GM21381 (cell line): Measurements from ENCODE around the gene WFIKKN1.

Source experiments
- ATAC-seq: cut with Tn5 transposase; IDR thresholded peaks from one replicate; pipeline ENCODE4 v1.9.1; 2021; ENCODE audit warnings: mild to moderate bottlenecking, moderate library complexity; ENCODE audit not compliant: unreplicated experiment

WFIKKN1 gene

GRCh38 chr16:635573-636205, 4.9 kb downstream of the WFIKKN1 start:
- peak; percentile 2 for ATAC-seq

- peak; percentile 57 for ATAC-seq
These were observed 5.7 kb downstream of the WFIKKN1 start, which contains the start of gene METTL26 for GRCh38 chr16:636206-637080. Gene METTL26 (minus strand): TSS chr16:636305. CDS start chr16:636290, 15 bp downstream.

DNA sequence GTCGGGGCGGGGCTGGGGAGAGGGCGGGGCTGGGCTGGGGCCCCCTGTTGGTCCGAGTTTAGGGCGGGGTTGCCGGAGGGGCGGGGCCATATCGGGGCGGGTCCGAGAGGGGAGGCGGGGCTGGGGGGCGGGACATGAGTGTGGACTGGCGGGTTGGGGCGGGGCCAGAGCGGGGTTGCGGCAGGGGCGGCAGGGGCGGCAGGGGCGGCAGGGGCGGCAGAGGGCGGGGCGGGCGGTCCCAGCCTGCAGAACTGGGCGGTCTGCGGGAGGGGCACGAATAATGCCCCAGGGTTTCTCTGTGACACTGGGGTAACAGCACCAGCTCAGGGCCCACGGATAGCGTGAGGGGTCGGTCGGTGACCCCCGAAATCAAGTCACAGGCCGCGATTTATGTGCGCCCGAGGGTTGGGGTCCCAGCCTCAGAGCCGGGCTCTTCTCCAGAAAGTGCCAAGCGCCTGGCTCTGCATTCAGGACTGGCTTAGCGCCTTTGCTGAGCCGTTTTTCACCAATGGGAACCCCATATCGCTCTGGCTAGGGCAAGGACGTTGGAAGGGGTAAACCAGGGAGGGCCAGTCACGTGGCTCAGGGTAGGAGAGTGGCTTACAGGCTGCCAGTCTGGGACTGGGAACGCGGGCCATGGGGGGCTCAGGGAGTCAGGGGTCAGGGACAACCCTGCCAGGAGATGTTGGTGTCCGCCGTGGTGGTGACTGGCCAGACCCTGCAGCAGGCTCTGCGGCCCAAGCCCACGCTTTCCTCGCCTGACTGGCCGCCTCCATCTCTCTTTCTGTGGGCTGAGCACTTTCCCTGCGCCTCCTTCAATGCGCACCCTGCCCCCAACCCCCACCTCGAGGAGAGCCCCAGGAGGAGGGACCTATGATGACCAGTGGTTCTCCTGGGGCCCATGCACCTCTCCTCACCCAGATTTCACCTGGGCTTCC, 6.6 kb downstream of the WFIKKN1 start:
- ATAC-seq = no peak

DNA sequence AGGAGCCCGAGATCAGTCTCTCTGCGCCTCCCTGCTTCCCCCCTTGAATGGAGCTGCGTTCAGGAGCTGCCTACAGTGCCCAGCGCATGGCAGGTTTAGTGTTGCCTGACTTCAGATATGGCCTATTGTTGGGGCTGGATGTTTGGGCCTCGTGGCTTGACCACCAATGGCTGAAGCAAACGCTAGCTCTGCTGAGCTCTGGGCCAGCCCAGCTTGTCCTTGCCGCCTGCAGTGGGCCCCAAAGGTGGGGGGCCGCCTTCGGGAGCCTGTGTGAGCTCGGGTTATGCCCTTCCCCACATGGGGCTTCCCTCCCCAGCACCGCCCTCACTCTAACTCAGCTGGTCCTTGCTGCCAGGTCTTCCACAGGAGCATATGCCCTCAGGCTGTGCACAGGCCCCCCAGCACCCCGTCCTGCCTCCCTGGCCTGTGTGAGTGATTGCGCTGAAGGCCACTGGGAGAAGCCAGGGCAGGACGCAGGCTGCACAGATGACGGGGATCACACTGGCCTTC, 7.3 kb downstream of the WFIKKN1 start:
- ATAC-seq = no peak

DNA sequence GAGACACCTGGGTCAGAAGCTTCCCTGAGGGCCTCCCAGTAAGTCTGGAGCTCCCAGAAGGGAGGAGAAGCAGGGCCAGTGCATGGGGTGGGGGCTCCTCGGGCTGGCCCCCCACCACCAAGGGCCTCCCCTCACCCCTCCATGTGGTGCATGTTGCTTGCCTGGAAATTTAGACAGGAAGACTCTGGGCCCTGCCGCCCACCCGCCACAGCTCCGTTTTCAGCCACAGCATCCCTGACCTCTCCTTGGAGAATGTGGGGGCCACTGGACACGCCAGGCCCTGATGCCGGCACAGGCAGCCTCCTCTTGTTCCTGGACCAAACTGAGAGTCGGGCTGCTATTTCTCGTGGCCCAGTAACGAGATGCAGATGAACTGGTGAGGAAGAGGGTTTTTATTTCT, 8.1 kb downstream of the WFIKKN1 start:
- ATAC-seq = no peak

- no peak for ATAC-seq
These were observed 9.8 kb downstream of the WFIKKN1 start for GRCh38 chr16:640614-641013.

DNA sequence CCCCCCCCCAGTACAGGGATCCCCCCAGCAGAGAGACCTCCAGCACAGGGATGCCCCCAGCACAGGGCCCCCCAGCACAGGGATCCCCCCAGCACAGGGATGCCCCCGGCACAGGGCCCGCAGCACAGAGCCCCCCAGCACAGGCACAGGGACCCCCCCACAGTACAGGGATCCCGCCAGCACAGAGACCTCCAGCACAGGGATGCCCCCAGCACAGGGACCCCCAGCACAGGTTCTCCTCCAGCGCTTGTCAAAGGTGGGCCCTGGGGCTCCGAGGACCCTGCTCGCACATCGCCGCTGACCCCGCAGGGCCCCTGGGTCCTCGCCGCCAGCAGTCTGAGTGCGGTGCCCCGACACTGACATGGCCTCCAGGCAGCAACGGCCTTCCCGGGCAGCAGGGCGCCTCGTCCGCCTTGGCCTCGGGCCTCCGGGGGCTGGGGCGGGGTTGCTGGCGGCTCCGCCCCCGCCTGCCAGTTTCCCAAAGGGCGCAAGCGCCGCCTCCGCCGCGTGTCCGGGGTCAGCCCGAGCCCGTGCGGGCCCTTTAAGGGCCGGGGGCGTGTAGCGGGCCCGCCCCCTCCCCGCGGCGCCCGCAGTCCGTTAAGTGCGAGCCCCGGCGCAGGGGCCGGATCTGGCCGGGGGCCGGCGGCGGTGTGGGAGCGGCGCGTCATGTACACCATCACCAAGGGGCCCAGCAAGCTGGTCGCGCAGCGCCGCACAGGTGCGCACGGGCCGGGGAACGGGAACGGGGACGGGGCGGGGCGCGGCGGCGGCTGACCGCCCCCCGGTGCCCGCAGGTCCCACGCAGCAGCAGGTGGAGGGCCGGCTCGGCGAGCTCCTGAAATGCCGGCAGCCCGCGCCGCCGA, 10.8 kb downstream of the WFIKKN1 start, which contains the start of gene MCRIP2:
TSS of gene MCRIP2 (plus strand) at position 503 of the 863 bp plus-strand sequence. CDS start at position 667, 164 bp downstream.
- ATAC-seq = peak; percentile 46

- ATAC-seq = peak; percentile 46
These were observed 11.6 kb downstream of the WFIKKN1 start for GRCh38 chr16:642189-643049.

- ATAC-seq = no peak
These were observed 12.2 kb downstream of the WFIKKN1 start for GRCh38 chr16:643050-643368.

- no peak for ATAC-seq
These were observed 13.8 kb downstream of the WFIKKN1 start for GRCh38 chr16:644556-644955.

- no peak for ATAC-seq
These were observed 15.3 kb downstream of the WFIKKN1 start for GRCh38 chr16:645852-646678.

- ATAC-seq = no peak
These were observed 15.9 kb downstream of the WFIKKN1 start for GRCh38 chr16:646679-647172.

DNA sequence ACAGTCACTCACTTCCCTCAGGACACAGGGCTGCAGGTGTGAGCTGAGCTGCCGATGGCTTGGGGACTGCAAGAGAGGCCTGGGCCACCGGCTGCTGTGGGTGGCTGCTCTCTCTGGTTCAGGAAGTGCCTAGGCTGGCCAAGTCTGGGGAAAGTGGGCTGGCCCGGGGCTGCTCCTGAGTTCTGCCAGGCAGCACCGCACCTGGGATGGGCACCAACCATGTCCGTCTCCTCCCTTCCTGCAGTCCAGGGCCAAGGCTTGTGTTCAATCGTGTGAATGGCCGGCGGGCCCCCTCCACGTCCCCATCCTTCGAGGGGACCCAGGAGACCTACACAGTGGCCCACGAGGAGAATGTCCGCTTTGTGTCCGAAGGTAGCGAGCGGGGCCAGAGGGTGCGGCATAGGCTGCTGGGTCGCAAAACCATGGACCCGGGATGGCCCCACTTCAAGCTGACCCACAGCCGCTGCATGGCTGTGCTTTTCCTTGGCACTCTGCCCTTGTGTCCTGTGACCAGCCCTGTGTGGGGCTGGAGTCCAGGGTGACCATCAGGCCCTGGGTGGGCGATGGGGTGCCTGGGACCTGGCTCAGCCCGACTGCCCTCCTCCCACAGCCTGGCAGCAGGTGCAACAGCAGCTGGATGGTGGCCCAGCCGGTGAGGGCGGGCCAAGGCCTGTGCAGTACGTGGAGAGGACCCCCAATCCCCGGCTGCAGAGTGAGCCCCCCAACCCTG, 16.6 kb downstream of the WFIKKN1 start:
- ATAC-seq = no peak

DNA sequence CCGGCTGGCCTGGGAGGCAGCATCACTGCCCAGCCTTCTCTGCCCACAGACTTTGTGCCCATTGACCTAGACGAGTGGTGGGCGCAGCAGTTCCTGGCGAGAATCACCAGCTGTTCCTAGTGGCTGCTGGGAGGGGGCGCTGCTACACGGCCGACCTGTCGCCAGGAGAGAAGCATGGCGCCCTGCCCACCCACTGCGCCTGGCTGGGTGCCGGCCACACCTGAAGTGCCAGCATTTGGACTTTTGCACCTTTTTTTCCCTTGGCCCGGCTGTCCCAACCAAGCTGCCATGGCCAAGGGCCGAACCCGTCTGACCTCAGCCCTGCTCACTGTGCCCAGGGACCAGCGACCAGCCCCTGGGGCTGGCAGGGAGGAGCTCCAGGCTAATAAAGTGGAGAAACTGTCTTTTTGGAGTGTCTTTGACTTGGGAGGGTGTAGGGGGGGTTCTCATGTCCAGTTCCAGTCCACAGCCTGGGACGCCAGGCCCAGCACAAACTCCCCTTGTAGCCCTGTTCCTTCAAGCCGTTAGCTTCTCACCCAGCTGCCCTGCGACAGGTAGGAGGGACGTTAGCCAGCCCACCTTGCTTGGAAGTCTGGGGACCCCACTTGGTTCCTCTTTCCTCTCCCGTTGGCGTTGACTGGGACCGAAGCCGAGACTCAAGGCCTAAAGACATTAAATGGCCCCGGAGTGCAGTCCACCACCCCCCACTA, 17.4 kb downstream of the WFIKKN1 start:
- no peak for ATAC-seq

DNA sequence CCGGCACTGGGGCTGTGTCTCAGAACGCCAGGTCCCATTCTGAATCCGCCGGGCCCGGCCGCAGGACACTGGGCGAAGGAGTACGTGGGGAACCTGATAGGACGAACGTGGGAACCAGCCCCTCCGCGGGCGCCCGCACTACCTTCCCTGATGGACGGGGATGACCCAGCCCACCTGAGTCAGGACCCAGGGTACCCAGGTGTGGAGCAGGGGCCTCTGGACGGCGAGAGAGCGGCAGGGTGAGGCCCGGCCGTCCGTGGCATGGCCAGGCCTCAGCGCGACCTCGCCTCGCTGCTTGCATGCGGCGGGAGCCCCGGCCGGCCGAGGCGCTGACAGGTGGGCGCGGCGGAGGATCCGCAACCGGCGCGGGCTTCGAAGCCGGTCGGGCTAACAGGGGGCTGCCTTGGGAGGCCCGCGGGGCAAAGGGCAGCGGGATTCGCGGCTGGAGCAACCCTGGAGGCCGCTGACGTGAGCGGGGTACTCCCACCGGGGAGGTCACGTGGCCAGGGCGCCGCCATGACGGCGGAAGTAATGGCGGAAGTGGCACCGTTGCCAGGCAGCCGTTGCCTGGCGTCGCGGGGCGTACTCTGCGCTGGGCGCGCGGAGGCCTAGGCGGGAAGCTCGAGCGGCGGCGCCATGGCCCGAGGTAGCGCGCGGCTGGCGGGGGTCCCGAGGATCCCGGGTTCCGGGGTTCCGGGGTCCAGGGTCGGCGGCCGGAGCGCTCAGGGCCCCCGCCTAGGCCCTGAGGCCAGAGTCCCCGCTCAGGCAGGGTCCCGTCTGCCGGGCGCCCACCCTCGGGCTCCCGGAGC, 18.2 kb downstream of the WFIKKN1 start, which contains the start of gene WDR90:
TSS of gene WDR90 (plus strand) at position 585 of the 809 bp plus-strand sequence. CDS start at position 637, 52 bp downstream.
- ATAC-seq = peak; percentile 75

DNA sequence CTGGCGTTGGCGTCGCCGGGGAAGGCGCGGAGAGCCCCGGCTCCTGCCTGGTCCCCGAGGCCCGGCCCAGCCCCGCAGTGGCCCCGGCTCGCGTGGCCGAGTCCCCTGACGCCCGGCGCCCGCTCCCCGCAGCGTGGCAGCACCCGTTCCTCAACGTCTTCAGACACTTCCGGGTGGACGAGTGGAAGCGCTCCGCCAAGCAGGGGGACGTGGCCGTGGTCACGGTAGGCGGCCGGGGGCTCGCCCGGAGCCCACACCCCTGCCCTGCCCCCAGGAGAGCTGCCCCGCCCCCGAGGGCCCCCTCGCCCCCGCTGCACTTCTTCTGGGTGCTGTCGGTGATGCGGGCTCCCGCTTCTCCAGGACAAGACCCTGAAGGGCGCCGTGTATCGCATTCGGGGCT, 18.8 kb downstream of the WFIKKN1 start:
- no peak for ATAC-seq
